Natural killer cell (primary cell): Measurements from ENCODE around the gene PROB1. TPM values are rescaled to one million over a fixed set of nuclear protein-coding genes. Genes with fewer than 3 reads are reported as not detected.

Source experiments
- ATAC-seq, 3 donors: fragments of 150-1000 bp in 2 of 3; fragments of 200-7000 bp in 1 of 3; cut with Tn5 transposase; 1 replicate in 1 of 3; 2 replicates in 2 of 3; pipeline ENCODE4 v1.10.0; 2021; ENCODE audit warnings: mild to moderate bottlenecking in 2 of 3, moderate library complexity in 2 of 3
- DNase-seq, 2 donors: peaks; one replicate each; pipeline versions ENCODE4 v3.0.0 to v3.0.0-alpha.2; 2013 to 2021; ENCODE audit warnings: mixed read lengths in 1 of 2
- H3K27ac ChIP-seq: one replicate; pipeline ENCODE4 v1.5.1; 2013; ENCODE audit warnings: mild to moderate bottlenecking, low read length
- H3K27me3 ChIP-seq: one replicate; pipeline ENCODE4 v1.6.1; 2013; ENCODE audit warnings: low read length; ENCODE audit not compliant: control insufficient read depth, insufficient read depth
- H3K36me3 ChIP-seq: one replicate; pipeline ENCODE4 v1.6.1; 2013; ENCODE audit warnings: low read length; ENCODE audit not compliant: control insufficient read depth, insufficient read depth
- H3K4me1 ChIP-seq: one replicate; pipeline ENCODE4 v1.6.1; 2013; ENCODE audit warnings: low read length; ENCODE audit not compliant: control insufficient read depth, insufficient read depth
- H3K4me3 ChIP-seq: one replicate; pipeline ENCODE4 v1.5.1; 2013; ENCODE audit warnings: low read length
- H3K9me3 ChIP-seq: one replicate; pipeline ENCODE4 v1.6.1; 2013; ENCODE audit warnings: low read length; ENCODE audit not compliant: control insufficient read depth, insufficient read depth
- H3K27ac Mint-ChIP-seq, 2 donors: one replicate each; pipeline ENCODE4 v1.8.0; 2022; ENCODE audit warnings: mild to moderate bottlenecking in 2 of 2, mixed read lengths in 2 of 2, moderate library complexity in 1 of 2
- H3K27me3 Mint-ChIP-seq, 2 donors: one replicate each; pipeline ENCODE4 v1.8.0; 2022; ENCODE audit warnings: low read depth in 2 of 2, mixed read lengths in 2 of 2
- H3K36me3 Mint-ChIP-seq: one replicate; pipeline ENCODE4 v1.8.0; 2022; ENCODE audit warnings: mixed read lengths
- H3K4me1 Mint-ChIP-seq, 2 donors: one replicate each; pipeline ENCODE4 v1.8.0; 2022; ENCODE audit warnings: mixed read lengths in 2 of 2
- H3K4me3 Mint-ChIP-seq: one replicate; pipeline ENCODE4 v1.8.0; 2022; ENCODE audit warnings: mild to moderate bottlenecking, moderate library complexity, mixed read lengths
- H3K9me3 Mint-ChIP-seq, 2 donors: one replicate each; pipeline ENCODE4 v1.8.0; 2022; ENCODE audit warnings: mixed read lengths in 2 of 2
- WGBS: methylation state at CpG from one replicate; pipeline ENCODE4 v1.1.7; 2013; ENCODE audit warnings: missing lambda C conversion rate; ENCODE audit not compliant: insufficient coverage; 5-methylcytosine and 5-hydroxymethylcytosine counted together
- intact Hi-C: fragments of 100-400 bp; cut with micrococcal nuclease; formaldehyde crosslinking; loops from one replicate; pipeline ENCODE4 v1.14.2; 2022
- total RNA-seq, 4 donors: library from RNA; stranded (reverse); fragments of 120-200 nt in 1 of 4; gene quantifications; one replicate each; pipeline versions ENCODE4 v1.2.3 to v1.2.4, GENCODE V29; 2013 to 2022
- TF ChIP-seq, protein P1 (sequence below): fragments of 200-600 bp; IDR thresholded peaks from one replicate; pipeline ENCODE4 v1.8.0; 2022; ENCODE audit warnings: antibody characterized with exemption

The PROB1 gene
- total RNA-seq, 3 donors from 2014 or later (not counting 1 experiment from before 2014, with no cell fraction given), result 0.91 to 1.0 (median 0.96) TPM

DNA sequence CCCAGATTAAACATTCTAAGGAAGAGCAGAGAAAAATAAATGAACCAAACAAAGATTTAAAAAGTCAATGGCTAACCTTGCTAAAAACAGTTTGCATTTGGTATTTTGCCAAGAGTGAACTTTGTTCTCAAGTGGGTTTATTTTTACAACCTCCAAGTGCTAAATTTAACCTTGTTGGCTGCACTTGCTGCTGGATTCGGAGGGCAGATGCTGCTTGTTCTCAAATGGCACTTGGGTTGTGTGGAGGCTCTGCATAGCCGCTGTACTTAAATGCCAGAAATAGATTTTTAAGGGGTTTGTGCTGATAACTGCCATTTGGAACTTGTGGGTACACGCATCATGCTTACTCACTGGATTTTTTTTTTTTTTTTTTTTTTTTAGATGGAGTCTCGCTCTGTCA lies 22.3 kb upstream of the PROB1 start:
- Mint-ChIP-seq H3K9me3 (no peaks in the 10 kb centered on the region), H3K4me3 (no peak overlapping the region), H3K36me3 (no peaks in the 10 kb centered on the region), H3K27ac (no peak overlapping the region), H3K27me3 (no peaks in the 10 kb centered on the region), H3K4me1 (peaks cover 2 to 3% of the 10 kb centered on the region in 2 donors)
- H3K27ac ChIP-seq, result no peak overlapping the region
- intact Hi-C loops, result no loop called here
- no peaks in the 10 kb centered on the region for H3K4me1 ChIP-seq
- no peaks in the 10 kb centered on the region for H3K9me3 ChIP-seq
- no peak for ATAC-seq
- TF ChIP-seq, protein P1, sequence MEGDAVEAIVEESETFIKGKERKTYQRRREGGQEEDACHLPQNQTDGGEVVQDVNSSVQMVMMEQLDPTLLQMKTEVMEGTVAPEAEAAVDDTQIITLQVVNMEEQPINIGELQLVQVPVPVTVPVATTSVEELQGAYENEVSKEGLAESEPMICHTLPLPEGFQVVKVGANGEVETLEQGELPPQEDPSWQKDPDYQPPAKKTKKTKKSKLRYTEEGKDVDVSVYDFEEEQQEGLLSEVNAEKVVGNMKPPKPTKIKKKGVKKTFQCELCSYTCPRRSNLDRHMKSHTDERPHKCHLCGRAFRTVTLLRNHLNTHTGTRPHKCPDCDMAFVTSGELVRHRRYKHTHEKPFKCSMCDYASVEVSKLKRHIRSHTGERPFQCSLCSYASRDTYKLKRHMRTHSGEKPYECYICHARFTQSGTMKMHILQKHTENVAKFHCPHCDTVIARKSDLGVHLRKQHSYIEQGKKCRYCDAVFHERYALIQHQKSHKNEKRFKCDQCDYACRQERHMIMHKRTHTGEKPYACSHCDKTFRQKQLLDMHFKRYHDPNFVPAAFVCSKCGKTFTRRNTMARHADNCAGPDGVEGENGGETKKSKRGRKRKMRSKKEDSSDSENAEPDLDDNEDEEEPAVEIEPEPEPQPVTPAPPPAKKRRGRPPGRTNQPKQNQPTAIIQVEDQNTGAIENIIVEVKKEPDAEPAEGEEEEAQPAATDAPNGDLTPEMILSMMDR, result no peak
- H3K36me3 ChIP-seq, result no peaks in the 10 kb centered on the region
- no peak overlapping the region for H3K4me3 ChIP-seq
- no peaks in the 10 kb centered on the region for H3K27me3 ChIP-seq
- 43% methylated on average over 4 of the region's 4 CpGs for WGBS
- DNase-seq, result no peak

- TF ChIP-seq, protein P1, result no peak
- ATAC-seq (no peak), DNase-seq (no peak)
- Histone ChIP-seq H3K4me1 (no peaks in the 10 kb centered on the region), H3K9me3 (no peaks in the 10 kb centered on the region), H3K36me3 (no peaks in the 10 kb centered on the region), H3K4me3 (no peak overlapping the region), H3K27ac (no peak overlapping the region), H3K27me3 (no peaks in the 10 kb centered on the region)
- Mint-ChIP-seq H3K4me1 (no peaks in the 10 kb centered on the region), H3K27ac (no peak overlapping the region), H3K36me3 (no peaks in the 10 kb centered on the region), H3K27me3 (no peaks in the 10 kb centered on the region), H3K4me3 (no peak overlapping the region), H3K9me3 (no peaks in the 10 kb centered on the region)
- WGBS, result 89% methylated on average over 9 of the region's 9 CpGs
- intact Hi-C loops, result no loop called here
Observed at GRCh38 chr5:139416651-139417050, 21.7 kb upstream of the PROB1 start.

DNA sequence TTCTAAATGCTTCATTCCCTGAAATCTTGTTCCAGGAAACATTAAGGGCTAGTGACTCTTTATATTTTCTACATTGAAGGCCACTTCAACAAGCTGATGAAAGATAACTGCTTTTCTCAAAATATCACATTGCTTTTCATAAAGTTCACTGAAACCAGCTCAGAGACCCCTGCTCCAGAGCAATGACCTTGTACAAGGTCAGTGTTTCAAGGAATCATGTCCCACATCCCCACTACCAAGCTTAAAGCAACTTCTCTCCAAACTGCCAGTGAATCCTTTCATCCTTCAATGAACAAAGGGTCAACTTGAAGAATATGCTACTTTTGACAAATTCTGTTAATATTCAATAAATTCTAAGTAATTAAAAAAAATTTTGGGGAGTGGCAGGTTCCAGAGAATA lies 21.0 kb upstream of the PROB1 start:
- no peaks in the 10 kb centered on the region for H3K4me1 Mint-ChIP-seq
- Histone ChIP-seq H3K4me1 (no peaks in the 10 kb centered on the region), H3K36me3 (no peaks in the 10 kb centered on the region), H3K4me3 (no peak overlapping the region), H3K27me3 (no peaks in the 10 kb centered on the region), H3K9me3 (no peaks in the 10 kb centered on the region), H3K27ac (no peak overlapping the region)
- no peaks in the 10 kb centered on the region for H3K36me3 Mint-ChIP-seq
- no peak for DNase-seq
- ATAC-seq, result no peak
- TF ChIP-seq, protein P1, result no peak
- no peaks in the 10 kb centered on the region for H3K9me3 Mint-ChIP-seq
- intact Hi-C loops, result no loop called here
- H3K4me3 Mint-ChIP-seq, result no peak overlapping the region
- H3K27ac Mint-ChIP-seq, result no peak overlapping the region
- no peaks in the 10 kb centered on the region for H3K27me3 Mint-ChIP-seq

DNA sequence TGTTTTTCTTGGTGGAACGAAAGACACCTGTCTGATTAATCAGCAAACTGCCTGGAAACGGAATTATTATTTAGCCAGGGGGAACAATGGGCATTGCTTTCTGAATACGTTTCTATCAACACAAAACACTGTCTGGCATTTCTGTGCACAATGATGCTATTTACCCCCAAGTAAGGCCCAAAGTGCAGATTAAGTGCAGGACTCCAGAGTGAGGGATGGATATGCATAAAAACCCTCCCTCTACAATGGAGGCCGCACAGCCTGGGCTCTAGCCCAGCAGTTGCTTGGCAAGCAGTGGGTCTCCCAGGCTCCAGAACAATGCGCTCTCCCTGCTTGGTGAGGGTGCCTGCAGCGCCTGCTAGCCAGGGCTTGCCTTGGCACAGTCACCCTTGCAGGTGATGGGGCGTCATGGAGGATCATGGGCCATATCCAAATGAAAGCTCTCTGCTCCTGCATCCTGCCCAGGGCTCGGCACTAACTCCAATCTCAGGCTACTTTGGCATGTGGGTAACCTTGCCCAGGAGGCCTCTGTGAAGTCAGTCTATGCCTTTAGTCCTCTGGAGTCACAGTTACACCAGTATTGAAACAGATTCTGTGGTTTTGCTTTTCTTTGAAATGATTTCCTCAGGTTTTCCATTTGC lies 20.4 kb upstream of the PROB1 start:
- Histone ChIP-seq H3K27me3 (no peaks in the 10 kb centered on the region), H3K36me3 (no peaks in the 10 kb centered on the region), H3K4me1 (no peaks in the 10 kb centered on the region), H3K4me3 (no peak overlapping the region), H3K9me3 (no peaks in the 10 kb centered on the region), H3K27ac (no peak overlapping the region)
- Mint-ChIP-seq H3K4me3 (no peak overlapping the region), H3K4me1 (no peaks in the 10 kb centered on the region), H3K9me3 (no peaks in the 10 kb centered on the region), H3K27ac (no peak overlapping the region), H3K36me3 (no peaks in the 10 kb centered on the region), H3K27me3 (no peaks in the 10 kb centered on the region)
- WGBS, result 85% methylated on average over 8 of the region's 8 CpGs
- no peak for ATAC-seq
- TF ChIP-seq, protein P1, result no peak
- no peak for DNase-seq
- intact Hi-C loops, result no loop called here
